ENCODE data around the gene USP17L30.

- TF ChIP-seq TAF1 (CRISPR knock-in tag; IDR thresholded peaks at IDR 0.05) (no peak), RAD21 (CRISPR knock-in tag; IDR thresholded peaks at IDR 0.05) (no peak), REST (IDR thresholded peaks at IDR 0.05; ENCODE audit: borderline replicate concordance in 1 of 2, low read depth in 1 of 2, low read length in 2 of 2) (no peak), ZNF3 (CRISPR knock-in tag; IDR thresholded peaks at IDR 0.05) (no peak), ZFP36 (IDR thresholded peaks at IDR 0.05; ENCODE audit: borderline replicate concordance, low read depth, low read length, partially characterized antibody) (no peak), CTCF (CRISPR knock-in tag; IDR thresholded peaks at IDR 0.05) (no peak), SRSF9 (IDR thresholded peaks at IDR 0.05; ENCODE audit: borderline replicate concordance, insufficient read depth, low read depth, low read length, poor library complexity, severe bottlenecking) (no peak), ZNF354B (CRISPR knock-in tag; IDR thresholded peaks at IDR 0.05) (no peak), RBM39 (IDR thresholded peaks at IDR 0.05; ENCODE audit: low read depth, low read length, poor library complexity, severe bottlenecking) (no peak), PRDM15 (CRISPR knock-in tag; IDR thresholded peaks at IDR 0.05) (no peak), MYC (CRISPR knock-in tag; IDR thresholded peaks at IDR 0.05; ENCODE audit: borderline replicate concordance) (no peak), U2AF1 (optimal IDR thresholded peaks at IDR 0.05; ENCODE audit: low read depth, low read length) (no peak), ZBTB26 (CRISPR knock-in tag; IDR thresholded peaks at IDR 0.05; ENCODE audit: borderline replicate concordance) (no peak)
These were observed 21.2 kb downstream of the USP17L30 start for GRCh38 chr4:9384126-9384525.

Measured in HepG2 (cell line).